Aorta (tissue), 5 donors: ENCODE data around the gene AHDC1. TPM values are rescaled to one million over a fixed set of nuclear protein-coding genes. Genes with fewer than 3 reads are reported as not detected.

Experiments used
- ATAC-seq: fragments of 200-7000 bp; cut with Tn5 transposase; one replicate; pipeline ENCODE4 v1.9.1; 2022; ENCODE audit warnings: moderate library complexity; ENCODE audit not compliant: low FRiP score
- DNase-seq, 2 donors: peaks; one replicate each; pipeline ENCODE4 v3.0.0-alpha.2; 2020
- H3K27ac ChIP-seq, 2 donors: one replicate each; pipeline ENCODE4 v1.5.1; 2013; ENCODE audit warnings: low read length in 2 of 2, mild to moderate bottlenecking in 2 of 2, moderate library complexity in 2 of 2, control low read depth in 1 of 2, inconsistent platforms in 1 of 2, low read depth in 1 of 2
- H3K27me3 ChIP-seq, 2 donors: one replicate each; pipeline ENCODE4 v1.6.1; 2013; ENCODE audit warnings: control low read depth in 1 of 2, low read length in 1 of 2, mild to moderate bottlenecking in 1 of 2, moderate library complexity in 1 of 2; ENCODE audit not compliant: insufficient read depth in 2 of 2, control insufficient read depth in 1 of 2
- H3K36me3 ChIP-seq, 2 donors: one replicate each; pipeline ENCODE4 v1.6.1; 2013; ENCODE audit warnings: control low read depth in 1 of 2, low read length in 1 of 2, mild to moderate bottlenecking in 1 of 2; ENCODE audit not compliant: insufficient read depth in 2 of 2, control insufficient read depth in 1 of 2
- H3K4me1 ChIP-seq, 2 donors: one replicate each; pipeline ENCODE4 v1.6.1; 2013; ENCODE audit warnings: low read length in 2 of 2, control low read depth in 1 of 2, mild to moderate bottlenecking in 1 of 2, moderate library complexity in 1 of 2; ENCODE audit not compliant: insufficient read depth in 2 of 2, control insufficient read depth in 1 of 2
- H3K4me3 ChIP-seq, 2 donors: one replicate each; pipeline ENCODE4 v1.5.1; 2013; ENCODE audit warnings: low read length in 2 of 2, control low read depth in 1 of 2, mild to moderate bottlenecking in 1 of 2
- H3K9me3 ChIP-seq: one replicate; pipeline ENCODE4 v1.6.1; 2013; ENCODE audit warnings: mild to moderate bottlenecking, low read length; ENCODE audit not compliant: control insufficient read depth
- WGBS, 2 donors: extraction: QIAGEN DNeasy Blood & Tissue Kit; methylation state at CpG; one replicate each; pipeline ENCODE4 v1.1.7; 2013; 5-methylcytosine and 5-hydroxymethylcytosine counted together
- intact Hi-C, 2 donors: fragments of 100-400 bp; cut with DNase I; formaldehyde crosslinking; loops; one replicate each; pipeline versions ENCODE4 v1.14.2 to v1.15.0; 2022
- polyA plus RNA-seq, 2 donors: library from polyadenylated mRNA; stranded (reverse); fragments of 200-250 nt; gene quantifications; one replicate each; pipeline ENCODE4 v1.2.3, GENCODE V29; 2013
- total RNA-seq, 2 donors: library from RNA; stranded (reverse); fragmentation: NEBNext Ultra II Directional; extraction: Animal tissue kit (Norgen Biotek cat#: 25700); gene quantifications; one replicate each; pipeline ENCODE4 v1.2.1, GENCODE V29; 2021
- donor health status: healthy with polysubstance abuse.
- donor health status: Bipolar disorder and iron deficiency.
- donor health status: DM: no; HTN: no; CAD: no.
- donor health status: DM: no; HTN: no; CAD: no.
- donor health status: DM: yes; HTN: yes; CAD: no.

Gene AHDC1
- total and polyA plus RNA-seq, 4 donors, result 7.8 to 89.1 (median 43.7) TPM

- DNase-seq (peak in 1 of 2 donors; percentile 90), ATAC-seq (no peak)
- Histone ChIP-seq H3K27ac (peak overlapping the region; percentile 18 to 81), H3K4me1 (peaks cover 0 to 5% of the 10 kb centered on the region in 2 donors), H3K27me3 (no peaks in the 10 kb centered on the region), H3K9me3 (no peaks in the 10 kb centered on the region), H3K4me3 (no peak overlapping the region), H3K36me3 (no peaks in the 10 kb centered on the region)
- WGBS, 2 donors, result 36 to 40% methylated on average over 14 of the region's 14 CpGs
- intact Hi-C loops, result no loop called here
These were observed 31.1 kb downstream of the AHDC1 start for GRCh38 chr1:27572679-27573426.

GRCh38 chr1:27572019-27572678 is 31.8 kb downstream of the AHDC1 start:
- H3K4me1 ChIP-seq, result peaks cover 0 to 5% of the 10 kb centered on the region in 2 donors
- intact Hi-C loops, result no loop called here
- ATAC-seq (no peak), DNase-seq (no peak)
- H3K36me3 ChIP-seq, result no peaks in the 10 kb centered on the region
- 6 to 11% methylated on average over 9 of the region's 9 CpGs for WGBS, 2 donors
- H3K4me3 ChIP-seq, result no peak overlapping the region
- peak overlapping the region; percentile 57 to 81 for H3K27ac ChIP-seq
- no peaks in the 10 kb centered on the region for H3K27me3 ChIP-seq
- H3K9me3 ChIP-seq, result no peaks in the 10 kb centered on the region

GRCh38 chr1:27571439-27572018 is 32.4 kb downstream of the AHDC1 start:
- H3K27ac ChIP-seq, result peak overlapping the region; percentile 57 to 81
- ATAC-seq (no peak), DNase-seq (no peak)
- no peaks in the 10 kb centered on the region for H3K36me3 ChIP-seq
- H3K27me3 ChIP-seq, result no peaks in the 10 kb centered on the region
- WGBS, 2 donors, result 10 to 12% methylated on average over 17 to 18 of the region's 18 CpGs
- no peaks in the 10 kb centered on the region for H3K9me3 ChIP-seq
- peaks cover 0 to 4% of the 10 kb centered on the region in 2 donors for H3K4me1 ChIP-seq
- no peak overlapping the region for H3K4me3 ChIP-seq
- intact Hi-C loops, result no loop called here

DNA sequence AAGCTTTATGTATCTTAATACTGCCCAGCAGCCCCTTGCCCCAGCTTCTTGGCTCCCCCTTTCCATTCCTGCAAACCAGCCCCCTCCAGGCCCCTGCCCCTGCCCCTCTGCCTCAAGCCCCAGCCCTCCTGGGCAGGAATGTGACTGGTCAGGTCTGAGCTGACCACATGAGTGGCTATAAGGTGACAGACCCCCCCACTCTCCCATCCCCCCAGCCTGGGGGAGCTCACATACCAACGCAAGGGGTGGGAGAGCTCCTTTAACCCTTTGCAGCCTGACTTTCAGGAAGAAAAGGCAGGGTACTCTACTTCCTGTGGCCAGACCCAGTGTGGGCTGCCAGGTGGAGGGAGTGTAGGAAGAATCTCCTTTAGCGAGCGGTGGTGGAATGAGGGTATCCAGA is 33.2 kb downstream of the AHDC1 start:
- peak overlapping the region; percentile 4 to 62 for H3K27ac ChIP-seq
- H3K4me3 ChIP-seq, result no peak overlapping the region
- DNase-seq, result no peak
- H3K27me3 ChIP-seq, result no peaks in the 10 kb centered on the region
- H3K36me3 ChIP-seq, result no peaks in the 10 kb centered on the region
- ATAC-seq, result no peak
- H3K4me1 ChIP-seq, result peaks cover 0 to 3% of the 10 kb centered on the region in 2 donors
- 56 to 61% methylated on average over 3 of the region's 3 CpGs for WGBS, 2 donors
- intact Hi-C loops, result no loop called here
- no peaks in the 10 kb centered on the region for H3K9me3 ChIP-seq

GRCh38 chr1:27570356-27570755 is 33.6 kb downstream of the AHDC1 start:
- Histone ChIP-seq H3K9me3 (no peaks in the 10 kb centered on the region), H3K36me3 (no peaks in the 10 kb centered on the region), H3K27ac (peak overlapping the region in 1 of 2 donors; percentile 62), H3K4me3 (no peak overlapping the region), H3K27me3 (no peaks in the 10 kb centered on the region), H3K4me1 (peaks cover 0 to 3% of the 10 kb centered on the region in 2 donors)
- ATAC-seq, result no peak
- 19 to 23% methylated on average over 2 of the region's 2 CpGs for WGBS, 2 donors
- no peak for DNase-seq
- intact Hi-C loops, result no loop called here

DNA sequence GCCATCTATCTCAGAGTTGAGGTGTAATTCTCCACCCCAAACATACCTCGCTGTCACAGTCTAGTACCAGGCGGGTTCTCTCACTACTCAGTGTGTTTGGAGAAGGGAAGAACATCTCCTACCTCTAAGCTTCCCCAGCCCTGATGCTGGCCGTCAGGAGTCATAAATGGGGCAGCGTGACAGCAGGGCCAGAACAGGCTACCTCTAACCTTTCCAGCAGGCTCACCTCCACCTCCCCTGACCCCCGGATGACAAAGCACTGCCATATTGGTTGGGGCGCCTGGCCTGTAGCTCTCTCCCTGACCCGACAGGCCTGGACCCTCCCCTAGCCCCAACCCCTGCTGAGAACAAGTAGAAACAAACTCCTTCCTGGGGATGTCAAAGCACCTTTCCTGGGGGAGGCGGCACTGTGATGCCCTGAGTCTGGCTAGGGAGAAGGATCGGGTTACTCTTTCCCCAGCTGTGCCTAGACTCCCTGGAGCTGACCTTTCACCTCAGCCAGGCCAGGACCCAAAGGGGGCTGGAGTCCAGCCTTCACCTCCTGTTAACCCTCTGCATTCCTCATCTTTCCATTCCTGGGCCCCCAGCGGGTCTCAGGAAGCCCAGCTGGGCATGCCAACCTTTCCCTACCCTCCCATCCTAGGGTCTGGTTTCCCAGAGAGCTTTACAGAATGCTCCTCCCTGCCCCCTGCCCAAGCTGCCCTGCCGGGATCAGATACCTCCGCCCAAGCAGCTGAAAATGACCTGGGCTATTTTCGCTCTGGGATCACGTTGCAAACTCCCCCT is 34.2 kb downstream of the AHDC1 start:
- Histone ChIP-seq H3K27me3 (no peaks in the 10 kb centered on the region), H3K4me1 (peaks cover 0 to 3% of the 10 kb centered on the region in 2 donors), H3K9me3 (no peaks in the 10 kb centered on the region), H3K27ac (peak overlapping the region in 1 of 2 donors; percentile 50), H3K4me3 (no peak overlapping the region), H3K36me3 (no peaks in the 10 kb centered on the region)
- ATAC-seq (no peak), DNase-seq (no peak)
- intact Hi-C loops, result loop anchor here in 1 of 2 donors (2.0 kb wide), 1 partner anchor 33 kb away; no protein-coding TSS in a partner anchor
- WGBS, 2 donors, result 66 to 68% methylated on average over 14 of the region's 14 CpGs

DNA sequence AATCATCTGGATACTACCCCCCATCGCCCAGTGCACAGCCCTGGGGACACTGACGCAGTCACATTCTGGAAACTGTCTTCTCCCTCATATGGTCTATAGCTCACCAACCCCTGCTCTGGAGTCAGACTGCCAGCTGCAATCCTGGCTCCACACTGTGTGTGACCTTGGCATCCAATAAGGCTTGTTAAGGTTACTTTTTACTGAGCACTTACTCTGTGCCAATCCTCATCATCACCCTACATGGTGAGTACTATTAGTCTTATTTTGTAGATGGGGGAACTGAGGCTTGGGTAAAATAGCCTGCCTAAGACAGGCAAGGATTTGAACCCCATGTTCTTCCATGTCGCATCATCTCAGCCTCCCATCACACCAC is 34.9 kb downstream of the AHDC1 start:
- H3K27ac ChIP-seq, result peak overlapping the region; percentile 50 to 70
- no peaks in the 10 kb centered on the region for H3K36me3 ChIP-seq
- H3K4me1 ChIP-seq, result peaks cover 0 to 3% of the 10 kb centered on the region in 2 donors
- 27 to 36% methylated on average over 3 of the region's 3 CpGs for WGBS, 2 donors
- H3K4me3 ChIP-seq, result no peak overlapping the region
- H3K9me3 ChIP-seq, result no peaks in the 10 kb centered on the region
- H3K27me3 ChIP-seq, result no peaks in the 10 kb centered on the region
- ATAC-seq (peak; percentile 8), DNase-seq (no peak)
- intact Hi-C loops, result loop anchor here in 1 of 2 donors (2.0 kb wide), 1 partner anchor 34 kb away; no protein-coding TSS in a partner anchor
